GM20000 (cell line): ENCODE results near the gene VAV2.

Experiments
- DNase-seq: peaks from one replicate; pipeline ENCODE4 v3.0.0; 2012; ENCODE audit warnings: low spot score
- TF ChIP-seq, protein P1 (sequence below): IDR thresholded peaks from 2 replicates; pipeline ENCODE4 v1.5.1; 2012; ENCODE audit warnings: mild to moderate bottlenecking, control low read depth; ENCODE audit errors: extremely low read depth, missing control alignments

VAV2 gene

DNA sequence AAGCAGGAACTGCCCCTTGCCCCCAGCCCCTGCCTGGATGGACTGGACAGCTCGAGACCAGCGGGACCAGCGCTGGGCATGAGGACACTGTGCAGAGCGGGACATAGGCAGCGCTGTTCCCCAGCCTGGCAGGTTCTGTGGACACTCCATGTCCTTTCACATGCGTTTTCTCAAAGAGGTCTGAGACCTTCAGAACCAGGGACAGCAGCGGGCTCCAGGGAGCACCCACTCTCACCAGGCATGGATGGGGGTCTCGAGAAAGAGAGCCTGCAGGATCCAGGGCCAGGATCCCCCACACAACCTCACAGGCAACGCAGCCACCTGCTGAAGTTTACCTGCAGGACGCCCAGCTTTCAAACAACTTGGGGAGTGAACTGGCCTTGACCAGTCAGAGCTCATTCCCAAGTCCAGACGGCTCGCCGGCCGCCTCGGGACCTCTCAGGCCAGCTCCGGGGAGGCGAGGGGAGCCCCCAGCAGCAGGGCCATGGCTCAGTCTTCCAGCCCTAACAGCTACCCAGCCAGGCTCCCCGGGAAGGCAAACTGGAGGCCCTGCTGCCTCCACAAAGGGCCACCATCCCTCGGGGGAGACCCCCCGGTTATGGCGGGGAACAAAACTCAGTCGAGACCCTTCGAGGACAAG is 181.4 kb downstream of the VAV2 start:
- TF ChIP-seq, protein P1, sequence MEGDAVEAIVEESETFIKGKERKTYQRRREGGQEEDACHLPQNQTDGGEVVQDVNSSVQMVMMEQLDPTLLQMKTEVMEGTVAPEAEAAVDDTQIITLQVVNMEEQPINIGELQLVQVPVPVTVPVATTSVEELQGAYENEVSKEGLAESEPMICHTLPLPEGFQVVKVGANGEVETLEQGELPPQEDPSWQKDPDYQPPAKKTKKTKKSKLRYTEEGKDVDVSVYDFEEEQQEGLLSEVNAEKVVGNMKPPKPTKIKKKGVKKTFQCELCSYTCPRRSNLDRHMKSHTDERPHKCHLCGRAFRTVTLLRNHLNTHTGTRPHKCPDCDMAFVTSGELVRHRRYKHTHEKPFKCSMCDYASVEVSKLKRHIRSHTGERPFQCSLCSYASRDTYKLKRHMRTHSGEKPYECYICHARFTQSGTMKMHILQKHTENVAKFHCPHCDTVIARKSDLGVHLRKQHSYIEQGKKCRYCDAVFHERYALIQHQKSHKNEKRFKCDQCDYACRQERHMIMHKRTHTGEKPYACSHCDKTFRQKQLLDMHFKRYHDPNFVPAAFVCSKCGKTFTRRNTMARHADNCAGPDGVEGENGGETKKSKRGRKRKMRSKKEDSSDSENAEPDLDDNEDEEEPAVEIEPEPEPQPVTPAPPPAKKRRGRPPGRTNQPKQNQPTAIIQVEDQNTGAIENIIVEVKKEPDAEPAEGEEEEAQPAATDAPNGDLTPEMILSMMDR: no peak
- DNase-seq: no peak

DNA sequence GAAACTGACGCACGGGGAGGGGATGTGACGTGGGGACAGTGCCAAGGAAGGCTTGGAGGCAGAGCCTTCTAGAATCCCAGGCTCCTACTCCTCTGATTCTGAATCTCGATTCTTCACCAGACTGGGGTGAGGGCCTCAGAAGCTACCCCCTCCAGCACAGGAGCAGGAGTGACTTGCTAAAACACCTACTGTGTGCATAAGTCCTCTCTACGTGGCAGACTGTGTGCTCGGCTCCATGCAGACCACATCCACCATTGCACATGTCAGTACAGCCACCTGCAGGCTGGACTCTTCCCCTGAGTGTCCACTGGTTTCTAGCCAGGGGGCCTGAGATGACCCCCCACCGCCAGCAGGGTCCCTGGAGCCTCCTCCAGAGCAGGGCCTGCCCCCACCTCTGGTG is 182.8 kb downstream of the VAV2 start:
- TF ChIP-seq, protein P1: no peak
- no peak for DNase-seq

DNA sequence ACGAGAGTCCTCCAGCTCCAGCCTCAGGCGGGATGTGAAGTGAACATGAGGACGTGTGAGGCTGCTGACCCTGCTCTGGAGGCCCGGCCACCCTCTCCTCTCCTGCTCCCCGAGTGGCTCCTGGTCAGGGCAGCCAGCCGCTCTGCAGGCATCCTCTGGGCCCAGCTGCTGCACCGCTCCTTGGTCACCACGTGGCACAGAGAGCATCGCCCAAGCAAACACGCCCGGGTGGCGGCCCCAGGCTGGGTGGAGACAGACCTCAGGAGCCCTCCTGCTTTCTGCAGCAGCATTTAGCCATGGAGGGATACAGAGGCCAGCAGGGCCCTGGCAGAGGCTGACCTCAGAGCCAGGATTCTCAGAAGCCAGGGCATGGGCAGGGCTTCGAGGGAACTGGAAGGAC is 184.3 kb downstream of the VAV2 start:
- no peak for DNase-seq
- TF ChIP-seq, protein P1: no peak

DNA sequence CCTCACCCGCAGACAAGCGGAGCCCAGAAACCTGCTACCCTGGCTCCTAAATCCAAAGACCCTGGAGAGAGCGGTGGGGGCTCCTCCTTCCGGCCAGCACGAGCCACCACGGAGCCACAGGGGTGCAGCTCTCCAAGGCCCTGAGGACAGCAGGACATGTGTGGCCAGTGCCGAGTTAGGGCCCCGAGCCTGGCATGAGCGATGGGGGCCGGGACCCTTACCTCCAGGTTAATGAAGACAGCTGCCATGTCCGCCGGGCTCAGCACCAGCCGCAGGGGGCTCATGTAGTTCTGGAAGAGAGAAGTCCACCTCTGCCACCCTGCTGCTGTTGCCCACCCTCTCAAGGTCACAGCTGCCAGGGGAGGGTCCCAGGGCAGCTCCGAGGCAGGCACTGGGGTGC is 185.1 kb downstream of the VAV2 start:
- TF ChIP-seq, protein P1: no peak
- no peak for DNase-seq

DNA sequence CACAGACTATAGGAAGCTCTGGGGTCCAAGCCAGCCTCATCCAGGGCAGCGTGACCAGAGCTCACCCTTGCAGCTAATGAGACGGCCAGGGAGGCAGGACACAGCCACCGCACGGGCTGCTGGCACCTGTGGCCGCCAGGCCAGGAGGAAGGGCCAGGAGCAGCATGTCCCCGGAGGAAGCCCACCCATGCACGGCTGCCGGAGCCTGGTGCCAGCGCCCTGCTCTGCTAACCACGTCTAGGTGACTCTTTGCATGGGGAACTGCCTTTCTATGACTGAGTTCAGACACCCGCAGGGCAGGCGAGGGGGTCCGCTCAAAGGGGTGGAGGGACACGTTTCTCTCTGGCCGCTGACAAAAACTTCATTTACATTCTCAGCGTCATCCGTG is 185.5 kb downstream of the VAV2 start:
- TF ChIP-seq, protein P1: no peak
- DNase-seq: no peak

DNA sequence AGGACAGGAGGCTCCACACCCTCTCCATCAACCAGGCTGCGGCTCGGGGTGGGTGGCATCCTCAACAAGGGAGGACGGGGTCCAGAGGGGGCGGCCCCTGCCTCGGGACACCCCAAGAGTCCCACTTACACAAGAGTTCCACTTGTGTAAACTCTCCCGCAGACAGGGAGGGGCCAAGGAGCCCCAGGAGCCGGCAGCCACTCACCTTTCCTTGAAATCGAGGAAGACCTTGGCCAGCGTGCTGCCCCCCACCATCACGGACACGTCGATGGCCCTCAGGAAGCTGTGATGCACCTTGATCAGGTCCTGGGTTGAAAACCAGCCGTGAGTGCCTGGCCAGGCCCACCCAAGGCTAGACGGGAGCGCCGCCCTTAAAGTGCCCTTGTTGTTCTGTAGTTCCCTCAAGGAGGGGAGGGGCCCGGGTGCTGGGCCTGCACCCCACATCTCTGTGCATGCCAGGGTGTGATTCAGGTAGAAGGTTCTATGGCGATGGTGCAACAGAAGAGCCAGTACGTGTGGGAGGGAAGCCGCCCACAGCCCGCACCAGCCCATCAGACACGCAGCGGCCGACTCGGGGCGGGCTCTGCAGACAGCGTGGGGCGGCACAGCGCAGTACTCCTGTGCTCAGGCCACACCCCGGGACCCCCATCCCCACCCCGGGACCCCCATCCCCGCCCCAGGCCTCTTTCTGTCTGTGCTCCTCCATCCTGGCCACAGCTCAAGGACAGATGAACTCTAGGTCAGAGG is 186.1 kb downstream of the VAV2 start:
- TF ChIP-seq, protein P1: no peak
- DNase-seq: no peak

DNA sequence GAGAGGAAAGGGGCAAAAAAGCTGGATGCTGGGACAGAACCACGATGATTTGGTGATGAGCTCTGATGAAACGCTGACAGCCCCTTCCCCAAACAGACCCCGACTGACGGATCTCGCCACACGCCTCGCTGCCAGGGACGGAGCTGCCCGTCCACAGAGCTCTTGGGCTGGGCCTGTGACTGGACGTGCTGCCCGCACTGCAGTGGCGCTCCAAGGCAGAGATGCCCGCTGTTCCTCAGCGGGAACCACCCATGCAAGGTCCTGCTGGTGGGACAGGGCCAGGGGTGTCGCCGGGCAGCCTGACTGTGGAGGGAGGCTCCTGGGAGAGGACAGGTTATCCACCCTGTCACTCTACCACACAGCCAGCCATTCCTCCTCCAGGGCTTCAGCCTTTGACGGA is 187.9 kb downstream of the VAV2 start:
- TF ChIP-seq, protein P1: no peak
- DNase-seq: no peak
